ENCODE measurements around the gene CST9L. TPM values are rescaled to one million over a fixed set of nuclear protein-coding genes. Genes with fewer than 3 reads are reported as not detected.

The CST9L gene
- total RNA-seq, 1 donor from 2014 or later: not detected

DNA sequence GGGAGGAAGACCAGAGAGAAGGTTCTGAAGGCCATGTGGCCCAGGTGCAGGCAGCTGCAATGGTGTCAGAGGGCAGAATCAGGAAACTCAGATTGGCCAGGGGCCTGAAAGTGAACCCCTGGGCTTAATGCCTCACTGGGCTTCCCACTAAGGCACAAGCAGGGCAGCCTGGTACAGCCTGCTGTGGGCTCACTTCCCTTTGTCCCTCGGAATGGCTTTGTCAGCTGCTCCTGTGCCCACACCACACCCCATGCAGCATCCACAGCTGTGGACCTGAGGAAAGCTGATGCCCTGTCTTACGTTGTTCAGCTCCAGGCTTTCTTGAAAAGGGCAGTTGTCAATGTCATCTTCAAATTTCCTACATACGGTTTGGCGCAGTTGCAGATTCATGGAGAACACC lies 35.0 kb upstream of the CST9L start:
- TF ChIP-seq, protein P1, sequence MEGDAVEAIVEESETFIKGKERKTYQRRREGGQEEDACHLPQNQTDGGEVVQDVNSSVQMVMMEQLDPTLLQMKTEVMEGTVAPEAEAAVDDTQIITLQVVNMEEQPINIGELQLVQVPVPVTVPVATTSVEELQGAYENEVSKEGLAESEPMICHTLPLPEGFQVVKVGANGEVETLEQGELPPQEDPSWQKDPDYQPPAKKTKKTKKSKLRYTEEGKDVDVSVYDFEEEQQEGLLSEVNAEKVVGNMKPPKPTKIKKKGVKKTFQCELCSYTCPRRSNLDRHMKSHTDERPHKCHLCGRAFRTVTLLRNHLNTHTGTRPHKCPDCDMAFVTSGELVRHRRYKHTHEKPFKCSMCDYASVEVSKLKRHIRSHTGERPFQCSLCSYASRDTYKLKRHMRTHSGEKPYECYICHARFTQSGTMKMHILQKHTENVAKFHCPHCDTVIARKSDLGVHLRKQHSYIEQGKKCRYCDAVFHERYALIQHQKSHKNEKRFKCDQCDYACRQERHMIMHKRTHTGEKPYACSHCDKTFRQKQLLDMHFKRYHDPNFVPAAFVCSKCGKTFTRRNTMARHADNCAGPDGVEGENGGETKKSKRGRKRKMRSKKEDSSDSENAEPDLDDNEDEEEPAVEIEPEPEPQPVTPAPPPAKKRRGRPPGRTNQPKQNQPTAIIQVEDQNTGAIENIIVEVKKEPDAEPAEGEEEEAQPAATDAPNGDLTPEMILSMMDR (IDR thresholded peaks at IDR 0.05; ENCODE audit: borderline replicate concordance): no peak
- Histone ChIP-seq H3K27ac (replicated peaks) (no peak overlapping the region), H3K27me3 (ENCODE audit: low read depth) (peaks cover 32% of the 10 kb centered on the region), H3K4me1 (peaks cover 4% of the 10 kb centered on the region), H3K4me3 (no peak overlapping the region), H3K9me3 (replicated peaks) (no peaks in the 10 kb centered on the region), H3K36me3 (no peaks in the 10 kb centered on the region)
- intact Hi-C loops (cut with micrococcal nuclease): loop anchor here (10.0 kb wide), 1 partner anchor 159 kb away; no protein-coding TSS in a partner anchor
- DNase-seq: no peak

DNA sequence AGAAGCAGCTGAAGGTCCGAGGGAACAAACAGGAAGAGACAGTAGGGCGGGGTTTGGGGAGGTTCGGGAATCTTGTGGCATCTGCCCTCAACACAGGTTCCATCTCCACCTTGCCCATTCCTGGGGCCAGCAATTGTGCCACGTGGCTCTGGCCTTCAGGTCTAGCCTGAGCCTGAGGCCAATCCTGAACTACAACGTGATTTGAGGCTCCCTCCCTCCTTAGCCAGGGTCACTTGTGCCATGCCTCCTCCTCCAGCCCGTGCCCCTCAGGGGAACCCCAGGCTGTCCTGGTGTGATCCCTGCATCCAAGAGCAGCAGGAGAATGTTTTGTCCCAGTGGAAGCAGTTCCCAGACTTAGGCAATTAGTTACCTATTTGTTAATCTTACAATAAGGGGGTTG lies 34.4 kb upstream of the CST9L start:
- TF ChIP-seq, protein P1 (IDR thresholded peaks at IDR 0.05; ENCODE audit: borderline replicate concordance): no peak
- no peak overlapping the region for H3K27ac ChIP-seq (replicated peaks)
- peaks cover 4% of the 10 kb centered on the region for H3K4me1 ChIP-seq
- DNase-seq: no peak
- H3K9me3 ChIP-seq (replicated peaks): no peaks in the 10 kb centered on the region
- peaks cover 32% of the 10 kb centered on the region for H3K27me3 ChIP-seq (ENCODE audit: low read depth)
- H3K36me3 ChIP-seq: no peaks in the 10 kb centered on the region
- H3K4me3 ChIP-seq: no peak overlapping the region
- intact Hi-C loops (cut with micrococcal nuclease): loop anchor here (10.0 kb wide), 1 partner anchor 158 kb away; no protein-coding TSS in a partner anchor

DNA sequence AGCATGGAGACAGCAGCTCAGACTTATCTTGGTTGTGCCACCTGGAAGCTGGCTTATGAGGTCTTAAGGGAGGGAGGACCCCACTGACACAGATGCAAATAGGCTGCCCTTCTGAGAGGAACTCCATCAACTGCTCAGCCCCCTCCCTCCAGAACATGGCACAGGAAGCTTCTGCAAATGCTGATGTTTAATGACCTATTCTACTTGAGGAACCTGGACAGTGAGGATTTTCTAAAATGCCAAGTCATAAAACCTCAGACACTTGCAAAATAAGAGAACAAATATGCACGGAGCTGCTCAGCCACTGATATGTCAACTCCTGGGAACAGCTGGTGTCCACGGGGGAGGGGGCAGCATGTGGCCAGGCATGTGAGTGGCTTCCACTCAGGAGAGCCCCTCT lies 34.0 kb upstream of the CST9L start:
- TF ChIP-seq, protein P1 (IDR thresholded peaks at IDR 0.05; ENCODE audit: borderline replicate concordance): no peak
- Histone ChIP-seq H3K4me1 (peaks cover 4% of the 10 kb centered on the region), H3K27me3 (ENCODE audit: low read depth) (peaks cover 32% of the 10 kb centered on the region), H3K27ac (replicated peaks) (no peak overlapping the region), H3K4me3 (no peak overlapping the region), H3K36me3 (no peaks in the 10 kb centered on the region), H3K9me3 (replicated peaks) (no peaks in the 10 kb centered on the region)
- DNase-seq: no peak
- intact Hi-C loops (cut with micrococcal nuclease): loop anchor here (10.0 kb wide), 1 partner anchor 157 kb away; no protein-coding TSS in a partner anchor

DNA sequence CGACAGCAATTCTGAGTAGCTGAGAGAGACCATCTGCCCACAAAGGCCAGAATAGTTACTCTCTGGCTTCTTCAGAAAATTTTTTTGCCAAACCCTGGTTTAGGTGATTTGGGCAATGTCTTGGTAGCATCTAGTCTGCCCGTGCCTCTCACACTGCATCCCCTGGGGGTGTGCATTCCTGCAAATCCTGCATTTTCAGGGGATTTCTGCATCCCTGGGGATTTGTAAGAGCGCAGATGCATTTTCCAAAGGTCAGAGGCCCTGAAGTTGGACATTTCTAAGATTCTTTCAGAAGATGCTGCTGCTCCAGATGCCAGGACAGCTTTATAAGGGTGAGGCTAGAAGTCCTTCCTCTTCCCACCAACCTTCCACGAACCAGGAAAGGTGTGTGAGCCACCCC lies 33.4 kb upstream of the CST9L start:
- no peaks in the 10 kb centered on the region for H3K9me3 ChIP-seq (replicated peaks)
- peaks cover 32% of the 10 kb centered on the region for H3K27me3 ChIP-seq (ENCODE audit: low read depth)
- H3K36me3 ChIP-seq: no peaks in the 10 kb centered on the region
- H3K4me1 ChIP-seq: peaks cover under 1% of the 10 kb centered on the region
- H3K4me3 ChIP-seq: no peak overlapping the region
- H3K27ac ChIP-seq (replicated peaks): no peak overlapping the region
- TF ChIP-seq, protein P1 (IDR thresholded peaks at IDR 0.05; ENCODE audit: borderline replicate concordance): no peak
- intact Hi-C loops (cut with micrococcal nuclease): loop anchor here (10.0 kb wide), 1 partner anchor 157 kb away; no protein-coding TSS in a partner anchor
- no peak for DNase-seq

DNA sequence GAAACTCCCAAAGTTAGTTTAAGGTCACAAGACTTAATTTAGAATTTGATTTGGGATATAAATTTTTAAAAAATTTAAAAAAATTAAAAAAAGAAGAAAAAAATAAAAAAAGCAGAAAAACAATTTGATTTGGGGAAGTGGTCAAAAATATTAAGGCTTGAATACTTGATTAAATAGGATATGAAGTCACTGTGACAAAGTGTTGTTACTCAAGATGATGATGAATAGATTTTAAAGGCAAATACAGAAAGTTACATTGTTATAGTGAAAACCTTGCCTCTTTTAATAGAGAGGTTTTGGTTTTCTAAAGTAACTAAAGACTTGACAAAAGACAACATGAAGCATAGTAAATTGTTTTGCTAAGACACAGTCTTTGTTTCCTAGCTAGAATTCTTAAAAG lies 30.2 kb upstream of the CST9L start:
- intact Hi-C loops (cut with micrococcal nuclease): no loop called here
- no peak overlapping the region for H3K4me3 ChIP-seq
- DNase-seq: no peak
- TF ChIP-seq, protein P1 (IDR thresholded peaks at IDR 0.05; ENCODE audit: borderline replicate concordance): no peak
- H3K27me3 ChIP-seq (ENCODE audit: low read depth): peaks cover 21% of the 10 kb centered on the region
- H3K4me1 ChIP-seq: no peaks in the 10 kb centered on the region
- H3K27ac ChIP-seq (replicated peaks): no peak overlapping the region
- H3K9me3 ChIP-seq (replicated peaks): no peaks in the 10 kb centered on the region
- H3K36me3 ChIP-seq: no peaks in the 10 kb centered on the region

Data from left ventricle myocardium inferior (tissue), 1 donor.